HEK293 (cell line): ENCODE results near the gene ABHD15.

Experiments used
- CTCF ChIA-PET: fragments of 350-600 bp; formaldehyde crosslinking; extraction: SDS; loops from one replicate; lab custom pipeline; 2021; ENCODE audit warnings: antibody characterized with exemption; lab: Yijun Ruan, JAX
- POLR2A ChIA-PET: fragments of 300-600 bp; formaldehyde crosslinking; extraction: SDS; loops from one replicate; lab custom pipeline; 2020; ENCODE audit warnings: antibody characterized with exemption, inconsistent platforms; lab: Yijun Ruan, JAX
- H3K27ac ChIP-seq: fragments of 200-500 bp; sonication (Bioruptor generic); 2 replicates; pipeline ENCODE4 v1.5.1; 2014; ENCODE audit warnings: low read depth, low read length, control low read depth, inconsistent platforms; ENCODE audit errors: extremely low read depth
- H3K36me3 ChIP-seq, 2 experiments: fragments of 200-500 bp in 1 of 2; sonication (Bioruptor generic) in 1 of 2; 1 replicate in 1 of 2; 2 replicates in 1 of 2; pipeline ENCODE4 v1.5.1; 2014 to 2017; ENCODE audit warnings: inconsistent platforms in 2 of 2, low read length in 2 of 2; ENCODE audit not compliant: control insufficient read depth in 2 of 2, insufficient read depth in 1 of 2
- H3K4me1 ChIP-seq: fragments of 200-500 bp; sonication (Bioruptor generic); 2 replicates; pipeline ENCODE4 v1.5.1; 2014; ENCODE audit warnings: mild to moderate bottlenecking, low read length, inconsistent platforms; ENCODE audit not compliant: control insufficient read depth, insufficient read depth
- H3K4me3 ChIP-seq: 2 replicates; pipeline ENCODE4 v1.5.1; 2011; ENCODE audit warnings: low read depth, mild to moderate bottlenecking, control low read depth, low read length, moderate library complexity
- H3K9me3 ChIP-seq: fragments of 200-500 bp; sonication (Bioruptor generic); 2 replicates; pipeline ENCODE4 v1.5.1; 2014; ENCODE audit warnings: low read depth, low read length, inconsistent platforms; ENCODE audit not compliant: control insufficient read depth, insufficient read depth
- BCL11B ChIP-seq: fragments of 450-650 bp; formaldehyde crosslinking; IDR thresholded peaks from 2 replicates; pipeline ENCODE4 v1.5.1; 2016; ENCODE audit warnings: low read depth, missing biosample characterization, missing genetic modification characterization
- GLI2 ChIP-seq: fragments of 450-650 bp; formaldehyde crosslinking; IDR thresholded peaks from 2 replicates; pipeline ENCODE4; 2017; ENCODE audit warnings: missing biosample characterization, missing genetic modification characterization, low read depth, borderline replicate concordance
- IKZF3 ChIP-seq: fragments of 450-650 bp; IDR thresholded peaks from 2 replicates; pipeline ENCODE4 v1.5.0; 2018; ENCODE audit warnings: missing biosample characterization, mild to moderate bottlenecking, missing genetic modification characterization, moderate library complexity
- KLF7 ChIP-seq: fragments of 450-650 bp; formaldehyde crosslinking; IDR thresholded peaks from 2 replicates; pipeline ENCODE4 v1.5.1; 2016; ENCODE audit warnings: missing biosample characterization, missing genetic modification characterization, borderline replicate concordance
- OVOL3 ChIP-seq: fragments of 450-650 bp; formaldehyde crosslinking; IDR thresholded peaks from 2 replicates; pipeline ENCODE4 v1.5.1; 2016; ENCODE audit warnings: missing biosample characterization, missing genetic modification characterization
- SETDB1 ChIP-seq: IDR thresholded peaks from one replicate; pipeline ENCODE4 v1.6.1; 2017; ENCODE audit warnings: mild to moderate bottlenecking, low read length, moderate library complexity, mixed read lengths; ENCODE audit not compliant: insufficient read length
- SP7 ChIP-seq: fragments of 450-650 bp; formaldehyde crosslinking; IDR thresholded peaks from 2 replicates; pipeline ENCODE4 v1.5.1; 2016; ENCODE audit warnings: missing biosample characterization, missing genetic modification characterization
- ZBTB17 ChIP-seq: fragments of 450-650 bp; formaldehyde crosslinking; IDR thresholded peaks from 2 replicates; pipeline ENCODE4 v1.5.1; 2016; ENCODE audit warnings: missing biosample characterization, missing genetic modification characterization
- ZNF132 ChIP-seq: fragments of 450-650 bp; formaldehyde crosslinking; IDR thresholded peaks from 2 replicates; pipeline ENCODE4 v1.5.1; 2017; ENCODE audit warnings: missing biosample characterization, missing genetic modification characterization, borderline replicate concordance
- ZNF16 ChIP-seq: fragments of 450-650 bp; formaldehyde crosslinking; IDR thresholded peaks from 2 replicates; pipeline ENCODE4 v1.5.1; 2016; ENCODE audit warnings: low read depth, missing biosample characterization, missing genetic modification characterization
- ZNF169 ChIP-seq: fragments of 450-650 bp; formaldehyde crosslinking; IDR thresholded peaks from 2 replicates; pipeline ENCODE4 v1.5.1; 2016; ENCODE audit warnings: missing biosample characterization, missing genetic modification characterization
- ZNF214 ChIP-seq: fragments of 450-650 bp; formaldehyde crosslinking; IDR thresholded peaks from 2 replicates; pipeline ENCODE4 v1.5.1; 2017; ENCODE audit warnings: missing biosample characterization, mild to moderate bottlenecking, missing genetic modification characterization, borderline replicate concordance
- ZNF23 ChIP-seq: fragments of 450-650 bp; formaldehyde crosslinking; IDR thresholded peaks from 2 replicates; pipeline ENCODE4 v1.5.1; 2016; ENCODE audit warnings: missing biosample characterization, missing genetic modification characterization, borderline replicate concordance
- ZNF335 ChIP-seq: fragments of 450-650 bp; formaldehyde crosslinking; conservative IDR thresholded peaks from 2 replicates; pipeline ENCODE4 v1.5.1; 2016; ENCODE audit warnings: missing biosample characterization, missing genetic modification characterization
- ZNF354C ChIP-seq: fragments of 450-650 bp; formaldehyde crosslinking; IDR thresholded peaks from 2 replicates; pipeline ENCODE4 v1.5.1; 2016; ENCODE audit warnings: missing biosample characterization, missing genetic modification characterization, low read depth, borderline replicate concordance
- ZNF37A ChIP-seq: fragments of 450-650 bp; IDR thresholded peaks from 2 replicates; pipeline ENCODE4 v1.5.1; 2018; ENCODE audit warnings: missing biosample characterization, missing genetic modification characterization
- ZNF404 ChIP-seq: fragments of 450-650 bp; formaldehyde crosslinking; IDR thresholded peaks from 2 replicates; pipeline ENCODE4 v1.5.1; 2017; ENCODE audit warnings: missing biosample characterization, missing genetic modification characterization
- ZNF416 ChIP-seq: fragments of 450-650 bp; formaldehyde crosslinking; IDR thresholded peaks from 2 replicates; pipeline ENCODE4 v1.5.1; 2016; ENCODE audit warnings: missing biosample characterization, missing genetic modification characterization
- ZNF473 ChIP-seq: fragments of 450-650 bp; formaldehyde crosslinking; IDR thresholded peaks from 2 replicates; pipeline ENCODE4 v1.5.1; 2017; ENCODE audit warnings: missing biosample characterization, missing genetic modification characterization
- ZNF501 ChIP-seq: fragments of 450-650 bp; formaldehyde crosslinking; IDR thresholded peaks from 2 replicates; pipeline ENCODE4 v1.5.1; 2016; ENCODE audit warnings: missing biosample characterization, missing genetic modification characterization
- ZNF621 ChIP-seq: fragments of 450-650 bp; formaldehyde crosslinking; IDR thresholded peaks from 2 replicates; pipeline ENCODE4 v1.5.1; 2017; ENCODE audit warnings: missing biosample characterization, missing genetic modification characterization
- ZNF623 ChIP-seq: fragments of 450-650 bp; formaldehyde crosslinking; IDR thresholded peaks from 2 replicates; pipeline ENCODE4 v1.5.1; 2016; ENCODE audit warnings: missing biosample characterization, missing genetic modification characterization
- ZNF837 ChIP-seq: fragments of 450-650 bp; formaldehyde crosslinking; IDR thresholded peaks from 2 replicates; pipeline ENCODE4 v1.5.1; 2016; ENCODE audit warnings: missing biosample characterization, missing genetic modification characterization
- ZXDB ChIP-seq: fragments of 450-650 bp; formaldehyde crosslinking; IDR thresholded peaks from 2 replicates; pipeline ENCODE4 v1.5.1; 2016; ENCODE audit warnings: missing biosample characterization, missing genetic modification characterization
- TF ChIP-seq, protein P1 (sequence below): fragments of 450-650 bp; formaldehyde crosslinking; IDR thresholded peaks from 2 replicates; pipeline ENCODE4 v1.5.1; 2016; ENCODE audit warnings: missing biosample characterization, missing genetic modification characterization
- TF ChIP-seq, protein P2 (sequence below): fragments of 450-650 bp; formaldehyde crosslinking; IDR thresholded peaks from 2 replicates; pipeline ENCODE4; 2016; ENCODE audit warnings: missing biosample characterization, missing genetic modification characterization
- TF ChIP-seq, protein P3 (sequence below): fragments of 450-650 bp; formaldehyde crosslinking; IDR thresholded peaks from 2 replicates; pipeline ENCODE4 v1.5.1; 2016; ENCODE audit warnings: missing biosample characterization, missing genetic modification characterization
- TF ChIP-seq, protein P4 (sequence below): fragments of 450-650 bp; formaldehyde crosslinking; IDR thresholded peaks from 2 replicates; pipeline ENCODE4 v1.5.1; 2016; ENCODE audit warnings: missing biosample characterization, missing genetic modification characterization, low read depth
- TF ChIP-seq, protein P5 (sequence below): IDR thresholded peaks from 2 replicates; pipeline ENCODE4 v1.6.1; 2011; ENCODE audit warnings: mild to moderate bottlenecking, low read depth, low read length, borderline replicate concordance

Gene ABHD15

DNA sequence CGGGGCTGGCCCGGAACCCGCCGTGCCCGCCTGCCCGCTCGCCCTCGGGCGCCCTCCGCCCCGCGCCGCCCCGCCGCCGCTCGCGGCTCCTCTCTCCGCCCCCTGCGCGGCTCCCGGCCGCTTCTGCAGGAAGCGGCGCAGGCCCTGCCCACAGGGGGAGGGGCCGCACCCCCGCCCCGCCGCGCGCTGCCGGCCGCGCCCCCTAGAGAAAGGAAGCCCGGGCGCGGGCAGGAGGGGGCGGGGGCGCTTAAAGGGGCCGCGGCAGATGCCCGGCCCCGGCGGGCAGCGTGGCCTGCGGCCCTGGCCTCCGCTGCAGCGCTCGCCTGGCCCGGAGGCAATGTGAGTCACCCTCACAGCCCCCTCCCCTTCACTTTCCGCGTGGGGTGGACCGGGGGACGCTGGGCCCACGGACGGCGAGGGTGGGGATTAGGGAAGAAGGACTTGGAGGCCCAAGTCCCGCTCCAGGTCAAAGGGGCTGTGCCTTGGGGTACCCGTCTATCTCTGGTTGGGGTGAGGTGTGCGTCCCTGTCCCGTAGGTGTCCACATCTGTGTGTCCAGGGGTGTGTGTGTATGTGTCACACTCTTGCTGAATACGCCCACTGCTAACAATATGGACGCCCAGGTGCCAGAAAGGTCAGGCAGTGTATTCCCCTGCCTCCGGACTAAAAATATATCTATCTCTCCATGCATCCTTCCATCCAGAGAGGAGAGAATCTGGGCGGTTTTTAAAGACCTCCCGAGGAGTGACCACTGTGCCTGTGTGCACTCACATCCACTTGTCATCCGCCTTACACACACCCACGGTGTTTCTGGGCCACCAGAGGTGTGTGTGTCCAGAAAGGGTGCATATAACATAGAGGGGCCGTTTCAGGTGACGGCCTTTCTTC lies 22.9 kb upstream of the ABHD15 start, which contains the start of gene GIT1:
Gene GIT1, minus strand, starts transcription at position 125 of the 887 bp plus-strand sequence. CDS start 270 bp downstream, outside the sequence.
- Histone ChIP-seq H3K27ac (peak within 1 kb of the TSS; percentile 82), H3K4me3 (peak within 1 kb of the TSS; percentile 86), H3K4me1 (peaks cover 26% of the 10 kb centered on the region), H3K9me3 (no peaks in the 10 kb centered on the region), H3K36me3 (peaks cover 0 to 10% of the 10 kb centered on the region in 2 experiments; a peak in 1 of 3 replicates)
- ChIA-PET CTCF (interaction anchor here (0.8 to 5.1 kb wide), 5 partner anchors 15 to 445 kb away, joined by 4 to 57 read pairs (median 23); no protein-coding TSS in a partner anchor), POLR2A (interaction anchor here (1.8 kb wide), 1 partner anchor 21 kb away, joined by 8 read pairs; the partner anchor contains the start of gene TP53I13)
- TF ChIP-seq SP7 (tag by site-specific recombination) (no peak), ZNF623 (no peak; the same call in 1 of the 2 replicates), ZBTB17 (tag by site-specific recombination) (no peak), ZNF837 (no peak), ZNF169 (tag by site-specific recombination) (no peak), SETDB1 (no peak), ZNF16 (tag by site-specific recombination) (no peak), ZXDB (tag by site-specific recombination) (0 out of 2 replicates have a peak, but pooled peaks have one; percentile 12), ZNF404 (no peak), ZNF214 (tag by site-specific recombination) (no peak), KLF7 (tag by site-specific recombination) (no peak), ZNF501 (tag by site-specific recombination) (no peak), OVOL3 (tag by site-specific recombination) (no peak), ZNF354C (tag by site-specific recombination) (no peak), ZNF132 (tag by site-specific recombination) (no peak), ZNF37A (tag by site-specific recombination) (no peak), GLI2 (no peak), ZNF621 (tag by site-specific recombination) (no peak), IKZF3 (tag by site-specific recombination) (0 out of 2 replicates have a peak, but pooled peaks have one; percentile 25), ZNF416 (tag by site-specific recombination) (no peak), ZNF23 (tag by site-specific recombination) (no peak), BCL11B (tag by site-specific recombination) (peak; percentile 68), ZNF335 (tag by site-specific recombination) (peak; percentile 33), ZNF473 (no peak)
- TF ChIP-seq, protein P1, sequence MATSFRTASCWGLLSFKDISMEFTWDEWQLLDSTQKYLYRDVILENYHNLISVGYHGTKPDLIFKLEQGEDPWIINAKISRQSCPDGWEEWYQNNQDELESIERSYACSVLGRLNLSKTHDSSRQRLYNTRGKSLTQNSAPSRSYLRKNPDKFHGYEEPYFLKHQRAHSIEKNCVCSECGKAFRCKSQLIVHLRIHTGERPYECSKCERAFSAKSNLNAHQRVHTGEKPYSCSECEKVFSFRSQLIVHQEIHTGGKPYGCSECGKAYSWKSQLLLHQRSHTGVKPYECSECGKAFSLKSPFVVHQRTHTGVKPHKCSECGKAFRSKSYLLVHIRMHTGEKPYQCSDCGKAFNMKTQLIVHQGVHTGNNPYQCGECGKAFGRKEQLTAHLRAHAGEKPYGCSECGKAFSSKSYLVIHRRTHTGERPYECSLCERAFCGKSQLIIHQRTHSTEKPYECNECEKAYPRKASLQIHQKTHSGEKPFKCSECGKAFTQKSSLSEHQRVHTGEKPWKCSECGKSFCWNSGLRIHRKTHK (tag by site-specific recombination) = no peak
- TF ChIP-seq, protein P2, sequence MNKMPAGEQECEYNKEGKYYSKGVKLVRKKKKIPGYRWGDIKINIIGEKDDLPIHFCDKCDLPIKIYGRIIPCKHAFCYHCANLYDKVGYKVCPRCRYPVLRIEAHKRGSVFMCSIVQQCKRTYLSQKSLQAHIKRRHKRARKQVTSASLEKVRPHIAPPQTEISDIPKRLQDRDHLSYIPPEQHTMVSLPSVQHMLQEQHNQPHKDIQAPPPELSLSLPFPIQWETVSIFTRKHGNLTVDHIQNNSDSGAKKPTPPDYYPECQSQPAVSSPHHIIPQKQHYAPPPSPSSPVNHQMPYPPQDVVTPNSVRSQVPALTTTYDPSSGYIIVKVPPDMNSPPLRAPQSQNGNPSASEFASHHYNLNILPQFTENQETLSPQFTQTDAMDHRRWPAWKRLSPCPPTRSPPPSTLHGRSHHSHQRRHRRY (tag by site-specific recombination) = no peak
- TF ChIP-seq, protein P3, sequence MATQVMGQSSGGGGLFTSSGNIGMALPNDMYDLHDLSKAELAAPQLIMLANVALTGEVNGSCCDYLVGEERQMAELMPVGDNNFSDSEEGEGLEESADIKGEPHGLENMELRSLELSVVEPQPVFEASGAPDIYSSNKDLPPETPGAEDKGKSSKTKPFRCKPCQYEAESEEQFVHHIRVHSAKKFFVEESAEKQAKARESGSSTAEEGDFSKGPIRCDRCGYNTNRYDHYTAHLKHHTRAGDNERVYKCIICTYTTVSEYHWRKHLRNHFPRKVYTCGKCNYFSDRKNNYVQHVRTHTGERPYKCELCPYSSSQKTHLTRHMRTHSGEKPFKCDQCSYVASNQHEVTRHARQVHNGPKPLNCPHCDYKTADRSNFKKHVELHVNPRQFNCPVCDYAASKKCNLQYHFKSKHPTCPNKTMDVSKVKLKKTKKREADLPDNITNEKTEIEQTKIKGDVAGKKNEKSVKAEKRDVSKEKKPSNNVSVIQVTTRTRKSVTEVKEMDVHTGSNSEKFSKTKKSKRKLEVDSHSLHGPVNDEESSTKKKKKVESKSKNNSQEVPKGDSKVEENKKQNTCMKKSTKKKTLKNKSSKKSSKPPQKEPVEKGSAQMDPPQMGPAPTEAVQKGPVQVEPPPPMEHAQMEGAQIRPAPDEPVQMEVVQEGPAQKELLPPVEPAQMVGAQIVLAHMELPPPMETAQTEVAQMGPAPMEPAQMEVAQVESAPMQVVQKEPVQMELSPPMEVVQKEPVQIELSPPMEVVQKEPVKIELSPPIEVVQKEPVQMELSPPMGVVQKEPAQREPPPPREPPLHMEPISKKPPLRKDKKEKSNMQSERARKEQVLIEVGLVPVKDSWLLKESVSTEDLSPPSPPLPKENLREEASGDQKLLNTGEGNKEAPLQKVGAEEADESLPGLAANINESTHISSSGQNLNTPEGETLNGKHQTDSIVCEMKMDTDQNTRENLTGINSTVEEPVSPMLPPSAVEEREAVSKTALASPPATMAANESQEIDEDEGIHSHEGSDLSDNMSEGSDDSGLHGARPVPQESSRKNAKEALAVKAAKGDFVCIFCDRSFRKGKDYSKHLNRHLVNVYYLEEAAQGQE = no peak; the same call in 1 of the 2 replicates
- TF ChIP-seq, protein P4, sequence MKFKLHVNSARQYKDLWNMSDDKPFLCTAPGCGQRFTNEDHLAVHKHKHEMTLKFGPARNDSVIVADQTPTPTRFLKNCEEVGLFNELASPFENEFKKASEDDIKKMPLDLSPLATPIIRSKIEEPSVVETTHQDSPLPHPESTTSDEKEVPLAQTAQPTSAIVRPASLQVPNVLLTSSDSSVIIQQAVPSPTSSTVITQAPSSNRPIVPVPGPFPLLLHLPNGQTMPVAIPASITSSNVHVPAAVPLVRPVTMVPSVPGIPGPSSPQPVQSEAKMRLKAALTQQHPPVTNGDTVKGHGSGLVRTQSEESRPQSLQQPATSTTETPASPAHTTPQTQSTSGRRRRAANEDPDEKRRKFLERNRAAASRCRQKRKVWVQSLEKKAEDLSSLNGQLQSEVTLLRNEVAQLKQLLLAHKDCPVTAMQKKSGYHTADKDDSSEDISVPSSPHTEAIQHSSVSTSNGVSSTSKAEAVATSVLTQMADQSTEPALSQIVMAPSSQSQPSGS = no peak
- TF ChIP-seq, protein P5, sequence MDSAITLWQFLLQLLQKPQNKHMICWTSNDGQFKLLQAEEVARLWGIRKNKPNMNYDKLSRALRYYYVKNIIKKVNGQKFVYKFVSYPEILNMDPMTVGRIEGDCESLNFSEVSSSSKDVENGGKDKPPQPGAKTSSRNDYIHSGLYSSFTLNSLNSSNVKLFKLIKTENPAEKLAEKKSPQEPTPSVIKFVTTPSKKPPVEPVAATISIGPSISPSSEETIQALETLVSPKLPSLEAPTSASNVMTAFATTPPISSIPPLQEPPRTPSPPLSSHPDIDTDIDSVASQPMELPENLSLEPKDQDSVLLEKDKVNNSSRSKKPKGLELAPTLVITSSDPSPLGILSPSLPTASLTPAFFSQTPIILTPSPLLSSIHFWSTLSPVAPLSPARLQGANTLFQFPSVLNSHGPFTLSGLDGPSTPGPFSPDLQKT = no peak
